ENCODE data around the gene NAPSA. TPM values are rescaled to one million over a fixed set of nuclear protein-coding genes. Genes with fewer than 3 reads are reported as not detected.

The NAPSA gene
- total and polyA plus RNA-seq, 9 of the 15 experiments (the other 6 are each of a cell fraction or from before 2014, with no cell fraction given) = 0.25 to 1.9 (median 0.69) TPM

GRCh38 chr19:50402544-50403301 lies 37.3 kb upstream of the NAPSA start:
- FAIRE-seq (no peak), DNase-seq (ENCODE audit: extremely low read depth in 1 of 4, low spot score in 3 of 4) (no peak), ATAC-seq (no peak)
- Histone ChIP-seq H3K36me3 (ENCODE audit: control insufficient read depth, insufficient read depth, low read length) (peaks cover 78% of the 10 kb centered on the region; the same call in 2 of the 3 replicates), H3K27me3 (ENCODE audit: control insufficient read depth in 2 of 2, insufficient read depth in 2 of 2, low read length in 2 of 2) (no peaks in the 10 kb centered on the region), H3K4me1 (replicated peaks in 1 of 2; ENCODE audit: control insufficient read depth in 2 of 2, insufficient read depth in 2 of 2, low read length in 2 of 2) (peaks cover 0 to 24% of the 10 kb centered on the region in 2 experiments; a peak in 2 of 5 replicates), H3K9me3 (replicated peaks; ENCODE audit: control insufficient read depth, insufficient read depth, low read depth, low read length) (no peaks in the 10 kb centered on the region), H3K9ac (ENCODE audit: insufficient read depth in 1 of 2, low read depth in 2 of 2, low read length in 2 of 2) (no peak overlapping the region; a peak in 1 of 4 replicates), H3K27ac (ENCODE audit: extremely low read depth, low read depth, low read length) (no peak overlapping the region), H3K79me2 (ENCODE audit: control insufficient read depth, insufficient read depth, low read length) (peaks cover 12% of the 10 kb centered on the region; the same call in 2 of the 3 replicates), H2AFZ (ENCODE audit: low read depth, low read length) (no peak overlapping the region), H3K4me3 (no peak overlapping the region), H3K9me1 (ENCODE audit: control insufficient read depth, insufficient read depth, low read length) (no peaks in the 10 kb centered on the region), H3K4me2 (ENCODE audit: insufficient read depth, low read length) (no peak overlapping the region), H4K20me1 (replicated peaks; ENCODE audit: control insufficient read depth, insufficient read depth, low read length) (0 out of 2 replicates have a peak, but pooled peaks cover 4% of the 10 kb centered on the region)
- TF ChIP-seq POLR2G (IDR thresholded peaks at IDR 0.05; ENCODE audit: low read depth, low read length) (peak; percentile 49), MGA (IDR thresholded peaks at IDR 0.05) (no peak), ZNF518B (CRISPR knock-in tag; IDR thresholded peaks at IDR 0.05) (no peak), RBFOX2 (IDR thresholded peaks at IDR 0.05; ENCODE audit: low read depth, low read length) (peak; percentile 43)
- 95% methylated on average over 31 of the region's 41 CpGs for WGBS (ENCODE audit: insufficient coverage, low coverage, missing lambda C conversion rate)
- in situ Hi-C loops (cut with MboI) (no loop called here), intact Hi-C loops (cut with micrococcal nuclease) (no loop called here)
- ChIA-PET POLR2A (no interaction called here), CTCF (ENCODE audit: low intra/inter-chr PET ratio) (no interaction called here)
- BruUV-seq (replicated peaks) = no TSS peak

Data from K562 (cell line).